ENCODE data around the gene NELFA.
"Not testable (repeated sequence)": the region's sequence is repeated elsewhere in the genome, so short reads cannot be mapped to it uniquely, and the experiment has no call there.

The NELFA gene

DNA sequence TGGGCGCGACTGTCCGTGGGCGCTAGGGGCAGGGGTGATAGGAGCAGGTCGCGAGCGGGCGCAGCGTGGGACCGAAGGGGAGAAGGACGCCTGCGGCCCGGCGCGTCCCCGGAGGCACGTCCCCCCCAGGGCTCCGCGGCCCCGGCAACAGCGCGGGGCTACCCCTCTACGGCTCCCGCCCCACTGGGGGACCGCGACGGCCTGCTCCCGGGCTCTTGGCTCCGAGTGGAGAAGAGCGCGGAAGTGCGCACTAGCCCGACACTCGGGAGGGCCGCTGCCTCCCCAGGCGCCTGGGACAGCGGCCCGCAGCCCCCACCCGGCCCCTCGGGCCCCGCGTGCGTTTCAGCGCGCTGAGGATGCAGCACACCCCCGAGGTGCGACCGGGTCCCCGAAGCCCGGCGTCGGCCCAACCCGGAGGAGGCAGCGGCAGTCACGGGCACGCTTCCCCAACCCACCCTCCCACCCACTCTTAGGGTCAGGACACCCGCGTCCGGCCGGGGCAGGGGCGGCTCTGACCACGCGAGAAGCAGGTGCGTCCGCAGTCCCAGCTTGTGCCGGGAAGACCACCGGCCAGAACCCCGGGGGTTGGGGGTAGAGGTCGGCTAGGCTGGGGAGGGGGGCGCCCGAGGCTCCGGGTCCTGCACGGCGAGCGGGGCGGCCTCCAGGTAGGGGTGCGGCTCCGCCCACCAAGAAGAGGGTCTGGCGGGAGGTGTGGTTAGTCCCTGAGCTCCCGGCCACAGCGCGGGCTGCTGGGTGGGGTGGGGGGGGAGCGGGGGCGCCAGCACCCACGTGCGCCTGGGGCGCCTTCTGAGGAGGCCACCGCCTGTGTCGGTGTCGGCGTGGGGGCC, 31.8 kb upstream of the NELFA start:
- DNase-seq (ENCODE audit: low read depth): no peak

DNA sequence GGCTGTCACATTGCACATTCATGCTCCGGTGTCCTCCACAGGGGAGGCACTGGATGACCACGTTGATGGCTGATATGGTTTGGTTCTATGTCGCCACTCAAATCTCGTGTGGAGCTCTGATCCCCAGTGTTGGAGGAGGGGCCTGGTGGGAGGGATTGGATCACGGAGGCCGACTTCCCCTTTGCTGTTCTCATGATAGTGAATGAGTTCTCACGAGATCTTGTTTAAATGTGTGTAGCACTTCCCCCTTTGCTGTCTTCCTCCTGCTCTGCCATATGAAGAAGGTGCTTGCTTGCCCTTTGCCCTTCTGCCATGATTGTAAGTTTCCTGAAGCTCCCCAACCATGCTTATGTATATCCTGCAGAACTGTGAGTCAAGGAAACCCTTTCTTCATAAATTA, 28.1 kb upstream of the NELFA start:
- DNase-seq (ENCODE audit: low read depth): no peak

DNA sequence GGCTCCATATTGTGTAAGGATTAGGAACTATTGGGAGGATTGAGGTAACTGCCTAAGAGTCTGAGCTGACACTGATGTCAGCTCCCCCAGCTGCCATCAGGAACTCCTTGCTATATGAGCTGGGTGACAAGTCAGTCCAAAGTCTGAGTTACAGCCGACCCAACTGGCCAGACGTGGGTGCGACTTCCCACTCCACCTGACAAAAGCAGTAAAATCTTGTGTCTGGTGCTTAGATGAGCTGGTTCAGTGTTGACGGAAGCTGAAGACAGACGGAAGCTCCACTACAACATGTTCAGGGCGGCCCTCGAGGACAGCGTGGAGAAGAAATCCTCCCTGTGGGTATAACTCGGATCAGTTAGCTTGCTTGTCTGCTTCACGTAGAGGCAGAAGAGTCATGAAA, 27.6 kb upstream of the NELFA start:
- DNase-seq (ENCODE audit: low read depth): no peak

DNA sequence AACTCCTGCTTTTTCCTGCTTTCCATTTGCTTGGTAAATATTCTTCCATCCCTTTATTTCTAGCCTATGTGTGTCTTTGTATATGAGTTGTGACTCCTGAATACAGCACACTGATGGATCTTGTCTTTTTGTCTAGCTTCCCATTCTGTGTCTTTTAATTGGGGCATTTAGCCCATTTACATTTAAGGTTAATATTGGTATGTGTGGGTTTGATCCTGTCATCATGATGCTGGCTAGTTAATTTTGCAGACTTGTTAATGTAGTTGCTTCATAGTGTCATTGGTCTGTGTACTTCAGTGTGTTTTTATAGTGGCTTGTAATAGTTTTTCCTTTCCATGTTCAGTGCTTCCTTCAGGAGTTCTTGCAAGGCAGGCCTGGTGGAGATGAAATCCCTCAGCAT, 22.4 kb upstream of the NELFA start:
- DNase-seq (ENCODE audit: low read depth): not testable (repeated sequence)

DNA sequence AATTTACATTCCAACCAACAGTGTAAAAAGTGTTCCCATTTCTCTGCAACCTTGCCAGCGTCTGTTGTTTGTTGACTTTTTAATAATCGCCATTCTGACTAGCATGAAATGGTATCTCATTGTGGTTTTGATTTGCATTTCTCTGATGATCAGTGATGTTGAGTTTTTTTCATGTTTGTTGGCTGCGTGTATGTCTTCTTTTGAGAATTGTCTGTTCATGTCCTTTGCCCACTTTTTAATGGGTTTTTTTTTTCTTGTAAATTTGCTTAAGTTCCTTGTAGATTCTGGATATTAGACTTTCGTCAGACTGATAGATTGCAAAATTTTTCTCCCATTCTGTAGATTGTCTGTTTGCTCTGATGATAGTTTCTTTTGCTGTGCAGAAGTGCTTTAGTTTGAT, 18.3 kb upstream of the NELFA start:
- not testable (repeated sequence) for DNase-seq (ENCODE audit: low read depth)

DNA sequence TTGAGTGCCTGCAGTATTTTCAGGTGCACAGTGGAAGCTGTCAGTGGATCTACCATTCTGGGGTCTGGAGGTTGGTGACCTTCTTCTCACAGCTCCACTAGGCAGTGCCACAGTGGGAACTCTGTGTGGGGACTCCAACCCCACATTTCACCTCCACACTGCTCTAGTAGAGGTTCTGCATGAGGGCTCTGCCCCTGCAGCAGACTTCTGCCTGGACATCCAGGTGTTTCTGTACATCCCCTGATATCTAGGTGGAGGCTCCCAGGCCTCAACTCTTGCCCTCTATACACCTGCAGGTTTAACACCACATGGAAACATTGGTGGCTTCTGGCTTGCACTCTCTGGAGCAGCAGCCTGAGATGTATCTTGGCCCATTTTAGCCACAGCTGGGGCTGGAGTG, 17.0 kb upstream of the NELFA start:
- DNase-seq (ENCODE audit: low read depth): no peak

DNA sequence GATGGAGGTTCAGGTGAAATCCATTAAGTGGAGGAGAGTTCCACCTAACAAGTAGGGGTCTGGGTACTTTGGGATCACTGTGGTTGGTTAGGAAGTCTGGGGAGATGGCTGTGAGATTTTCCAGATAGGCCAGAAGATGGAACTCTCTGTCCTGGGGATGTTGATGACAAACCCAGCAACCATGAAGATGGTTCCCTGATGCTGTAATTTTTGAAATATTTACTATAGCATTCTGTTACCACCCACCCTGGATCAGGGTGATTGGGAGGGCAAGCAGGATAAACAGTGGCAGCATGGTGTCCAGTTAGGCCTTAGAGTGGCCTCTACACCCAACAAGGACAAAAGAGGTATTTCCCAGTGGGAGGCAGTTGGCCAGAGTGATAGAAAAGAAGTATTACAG, 15.9 kb upstream of the NELFA start:
- DNase-seq (ENCODE audit: low read depth): no peak

DNA sequence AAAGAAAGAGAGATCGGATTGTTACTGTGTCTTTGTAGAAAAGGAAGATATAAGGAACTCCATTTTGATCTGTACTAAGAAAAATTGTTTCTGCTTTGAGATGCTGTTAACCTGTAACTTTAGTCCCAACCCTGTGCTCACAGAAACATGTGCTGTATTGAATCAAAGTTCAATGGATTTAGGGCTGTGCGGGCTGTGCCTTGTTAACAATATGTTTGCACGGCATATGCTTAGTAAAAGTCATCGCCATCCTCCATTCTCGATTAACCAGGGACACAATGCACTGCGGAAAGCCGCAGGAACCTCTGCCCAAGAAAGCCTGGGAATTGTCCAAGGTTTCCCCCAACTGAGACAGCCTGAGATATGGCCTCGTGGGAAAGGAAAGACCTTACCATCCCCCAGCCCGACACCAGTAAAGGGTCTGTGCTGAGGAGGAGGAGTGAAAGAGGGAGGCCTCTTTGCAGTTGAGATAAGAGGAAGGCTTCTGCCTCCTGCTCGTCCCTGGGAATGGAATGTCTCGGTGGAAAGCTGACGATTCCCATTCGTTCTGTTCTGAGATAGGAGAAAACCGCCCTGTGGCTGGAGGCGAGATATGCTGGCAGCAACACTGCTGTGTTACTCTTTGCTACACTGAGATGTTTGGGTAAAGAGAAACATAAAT, 12.7 kb upstream of the NELFA start:
- DNase-seq (ENCODE audit: low read depth): not testable (repeated sequence)

DNA sequence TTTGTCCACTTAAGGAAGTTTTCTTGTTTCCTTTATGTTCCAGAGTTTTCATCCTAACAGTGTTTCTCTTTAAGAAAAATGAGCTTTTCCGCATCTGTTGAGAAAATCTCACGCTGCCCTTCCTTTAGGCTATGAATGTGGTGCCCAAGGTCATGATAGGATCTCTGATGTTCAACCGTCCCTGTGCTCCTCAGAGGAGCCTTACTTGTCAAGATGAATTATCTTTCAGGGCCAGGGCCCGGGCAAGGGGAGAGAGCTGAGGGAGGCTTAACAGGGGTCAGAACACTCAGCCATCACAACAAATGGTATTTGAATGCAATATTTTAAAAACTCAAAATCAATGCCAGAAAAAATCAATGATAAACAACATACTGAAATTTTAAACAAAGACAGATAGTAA, 6.2 kb upstream of the NELFA start:
- DNase-seq (ENCODE audit: low read depth): no peak

DNA sequence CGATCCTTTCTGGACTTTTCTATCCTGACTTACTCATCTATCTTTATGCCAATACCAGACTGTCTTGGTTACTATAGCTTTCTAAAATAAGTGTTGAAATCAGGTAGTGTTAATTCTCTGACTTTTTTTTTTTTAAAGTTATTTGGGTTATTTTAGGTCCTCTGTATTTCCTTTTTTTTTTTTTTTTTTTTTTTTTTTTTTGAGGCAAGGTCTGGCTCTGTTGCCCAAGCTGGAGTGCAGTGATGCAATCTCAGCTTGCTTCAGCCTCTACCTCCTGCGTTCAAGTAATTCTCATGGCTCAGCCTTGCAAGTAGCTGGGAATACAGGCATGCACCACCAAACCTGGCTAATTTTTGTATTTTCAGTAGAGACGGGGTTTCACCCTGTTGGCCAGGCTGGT, 2.8 kb upstream of the NELFA start:
- DNase-seq (ENCODE audit: low read depth): no peak

DNA sequence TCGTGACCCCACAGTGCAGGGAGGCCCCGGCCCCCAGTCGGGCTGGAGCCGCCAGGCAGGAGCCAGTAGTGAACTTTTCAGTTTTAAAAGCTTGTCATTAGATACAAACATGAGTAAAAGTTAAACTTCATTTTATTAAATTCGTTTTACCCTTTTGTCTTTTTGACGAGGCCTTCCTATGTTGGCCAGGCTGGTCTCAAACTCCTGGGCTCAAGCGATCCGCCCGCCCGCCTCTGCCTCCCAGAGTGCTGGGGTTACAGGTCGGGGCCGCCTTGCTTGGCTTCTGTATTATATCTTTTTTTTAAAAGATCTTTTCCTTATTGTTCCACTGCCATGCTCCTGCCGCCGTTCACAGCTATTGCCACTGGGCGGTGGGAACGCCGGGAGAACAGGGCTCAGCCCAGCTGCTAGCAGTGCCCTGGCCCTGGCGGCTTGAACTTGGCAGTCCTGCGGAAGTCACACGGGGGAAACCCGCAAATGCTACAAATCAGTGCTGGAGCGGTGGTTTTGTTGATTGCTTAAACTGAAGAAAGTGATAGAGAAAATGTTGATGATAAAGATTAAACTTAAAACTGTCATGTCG, 968 bp upstream of the NELFA start:
- DNase-seq (ENCODE audit: low read depth): peak; percentile 21

DNA sequence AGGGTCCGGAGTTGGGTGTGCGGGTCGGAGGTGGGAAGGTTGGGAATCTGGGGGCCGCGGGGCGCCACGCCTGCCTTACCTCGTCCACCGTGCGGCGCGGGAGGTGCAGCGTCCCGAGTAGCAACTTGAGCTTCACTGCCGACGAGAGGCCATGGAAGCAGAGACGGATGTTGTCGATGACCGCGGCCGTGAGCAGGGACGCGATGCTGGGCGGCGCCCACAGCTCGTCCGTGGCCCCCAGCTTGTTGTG, 178 bp downstream of the NELFA start:
- no peak for DNase-seq (ENCODE audit: low read depth)

DNA sequence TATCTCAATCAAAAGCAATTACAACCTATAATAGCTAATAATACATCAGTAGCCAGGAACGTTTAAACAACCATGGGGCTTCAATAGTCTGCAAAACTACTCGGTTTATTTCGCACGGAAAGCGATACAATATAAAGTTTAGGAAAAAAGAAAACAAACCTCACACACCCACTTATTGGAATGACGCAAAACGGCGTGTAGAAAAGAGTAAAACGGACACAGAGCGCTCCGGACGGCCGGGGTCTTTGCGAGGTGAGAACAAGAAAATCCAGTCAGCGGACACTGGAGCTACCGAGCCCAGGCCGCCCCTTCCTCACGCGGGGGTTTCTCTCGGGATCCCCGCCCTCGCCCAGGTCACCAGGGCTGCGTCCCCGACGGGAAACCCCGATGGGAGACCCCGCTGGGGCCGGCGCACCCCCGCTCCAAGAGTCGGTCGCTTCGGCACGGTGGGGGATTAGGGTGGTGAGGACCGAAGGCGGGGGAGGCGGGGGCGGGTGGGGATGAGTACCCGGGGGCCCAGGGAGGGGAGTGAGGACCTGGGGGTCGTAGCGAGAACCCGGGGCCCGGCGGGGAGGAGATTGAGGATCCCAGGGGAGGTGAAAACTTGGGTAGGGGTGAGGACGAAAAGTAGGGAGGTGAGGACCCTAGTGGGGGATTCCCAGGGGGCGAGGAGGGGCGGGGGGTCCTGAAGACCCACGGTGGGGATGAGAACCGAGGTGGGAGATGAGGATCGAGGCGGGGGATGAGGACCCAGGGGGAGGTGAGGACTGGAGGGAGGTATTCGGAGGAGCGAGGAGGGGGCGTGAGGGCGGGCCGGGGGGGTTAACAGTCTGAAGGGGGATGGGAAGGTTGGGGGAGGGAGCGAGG, 737 bp downstream of the NELFA start:
- DNase-seq (ENCODE audit: low read depth): no peak

DNA sequence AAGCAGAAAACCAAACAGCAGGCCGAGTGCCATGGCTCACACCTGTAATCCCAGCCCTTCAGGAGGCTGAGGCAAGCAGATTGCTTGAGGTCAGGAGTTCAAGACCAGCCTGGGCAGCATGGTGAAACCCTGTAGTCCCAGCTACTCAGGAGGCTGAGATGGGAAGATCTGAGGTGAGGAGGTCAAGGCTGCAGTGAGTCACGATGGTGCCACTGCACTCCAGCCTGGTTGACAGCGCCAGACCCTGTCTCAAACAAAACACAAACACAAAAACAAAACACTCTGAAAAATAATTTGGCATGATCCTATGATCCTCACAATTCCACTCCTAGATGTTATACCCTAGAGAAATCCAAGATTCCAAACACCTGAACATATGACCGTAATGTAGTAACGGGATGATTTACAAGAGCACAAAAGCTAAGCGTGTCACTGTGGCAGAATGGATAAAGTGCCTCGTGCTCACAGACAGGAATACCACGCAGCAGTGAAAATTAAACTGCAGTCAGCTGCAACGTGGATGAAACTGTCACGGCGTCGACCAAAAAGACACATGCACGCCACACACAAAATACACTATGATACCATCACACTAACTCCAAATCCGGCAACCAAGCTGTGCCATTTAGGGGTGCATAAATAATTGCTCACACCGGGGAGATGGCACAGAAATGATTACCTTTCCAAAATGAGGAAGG, 1.7 kb downstream of the NELFA start:
- DNase-seq (ENCODE audit: low read depth): no peak

DNA sequence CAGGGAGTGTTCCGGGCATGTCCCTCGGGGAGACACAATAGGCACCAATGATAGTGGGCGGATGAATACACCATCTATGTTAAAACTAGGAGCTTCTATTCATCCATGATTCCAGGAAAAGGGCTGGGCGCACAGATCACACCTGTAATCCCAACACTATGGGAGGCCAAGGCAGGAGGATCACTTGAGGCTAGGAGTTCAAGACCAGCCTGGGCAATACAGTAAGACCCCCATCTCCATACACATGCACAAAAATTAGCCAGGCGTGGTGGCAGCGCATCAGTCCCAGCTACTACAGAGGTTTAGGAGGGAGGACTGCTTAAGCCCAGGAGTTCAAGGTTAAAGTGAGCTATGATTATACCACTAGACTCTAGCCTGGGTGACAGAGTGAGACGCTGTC, 2.4 kb downstream of the NELFA start:
- DNase-seq (ENCODE audit: low read depth): no peak

DNA sequence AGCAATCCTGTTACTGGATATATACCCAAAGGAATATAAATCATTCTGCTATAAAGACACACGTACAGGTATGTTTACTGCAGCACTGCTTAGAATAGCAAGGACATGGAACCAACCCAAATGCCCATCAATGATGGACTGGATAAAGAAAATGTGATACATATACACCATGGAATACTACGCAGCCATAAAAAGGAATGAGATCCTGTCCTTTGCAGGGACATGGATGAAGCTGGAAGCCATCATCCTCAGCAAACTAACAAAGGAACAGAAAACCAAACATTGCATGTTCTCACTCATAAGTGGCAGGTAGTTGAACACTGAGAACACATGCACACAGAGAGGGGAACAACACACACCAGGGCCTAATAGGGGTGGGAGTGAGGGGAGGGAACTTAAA, 5.4 kb downstream of the NELFA start:
- DNase-seq (ENCODE audit: low read depth): not testable (repeated sequence)

DNA sequence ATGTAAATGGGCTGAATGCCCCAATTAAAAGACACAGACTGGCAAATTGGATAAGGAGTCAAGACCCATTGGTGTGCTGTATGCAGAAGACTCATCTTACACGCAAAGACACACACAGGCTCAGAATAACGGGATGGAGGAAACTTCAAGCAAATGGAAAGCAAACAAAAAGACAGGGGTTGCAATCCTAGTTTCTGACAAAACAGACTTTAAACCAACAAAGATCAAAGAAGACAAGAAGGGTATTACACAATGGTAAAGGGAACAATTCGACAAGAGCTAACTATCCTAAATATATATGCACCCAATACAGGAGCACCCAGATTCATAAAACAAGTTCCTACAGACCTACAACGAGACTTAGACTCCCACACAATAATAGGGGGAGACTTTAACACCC, 9.5 kb downstream of the NELFA start:
- not testable (repeated sequence) for DNase-seq (ENCODE audit: low read depth)

DNA sequence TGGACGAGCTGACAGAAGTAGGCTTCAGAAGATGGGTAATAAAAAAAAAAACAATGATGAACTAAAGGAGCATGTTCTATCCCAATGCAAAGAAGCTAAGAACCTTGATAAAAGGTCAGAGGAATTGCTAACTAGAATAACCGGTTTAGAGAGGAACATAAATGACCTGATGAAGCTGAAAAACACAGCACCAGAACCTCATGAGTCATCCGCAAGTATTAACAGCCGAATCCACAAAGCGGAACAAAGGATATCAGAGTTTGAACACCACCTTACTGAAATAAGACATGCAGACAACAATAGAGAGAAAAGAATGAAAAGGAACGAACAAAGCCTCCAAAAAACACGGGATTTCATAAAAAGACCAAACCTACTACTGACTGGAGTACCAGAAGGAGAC, 10.5 kb downstream of the NELFA start:
- no peak for DNase-seq (ENCODE audit: low read depth)

DNA sequence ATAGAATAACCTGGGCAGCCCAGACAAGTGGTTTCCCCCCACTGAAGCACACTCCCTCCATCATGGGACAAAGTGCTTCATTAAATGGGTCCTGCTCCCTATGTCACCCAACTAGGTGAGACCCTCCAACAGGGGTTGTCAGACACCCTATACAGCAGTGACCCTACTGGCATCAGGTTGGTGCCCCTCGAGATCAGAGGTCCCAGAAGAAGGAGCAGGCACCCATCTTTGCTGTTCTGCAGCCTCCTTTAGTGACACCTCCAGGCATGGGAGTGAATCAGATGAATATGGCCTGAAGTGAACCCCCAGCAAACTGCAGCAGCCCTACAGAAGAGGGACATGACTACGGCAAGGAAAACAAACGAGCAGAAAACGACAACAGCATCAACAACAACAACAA, 11.1 kb downstream of the NELFA start:
- DNase-seq (ENCODE audit: low read depth): no peak

DNA sequence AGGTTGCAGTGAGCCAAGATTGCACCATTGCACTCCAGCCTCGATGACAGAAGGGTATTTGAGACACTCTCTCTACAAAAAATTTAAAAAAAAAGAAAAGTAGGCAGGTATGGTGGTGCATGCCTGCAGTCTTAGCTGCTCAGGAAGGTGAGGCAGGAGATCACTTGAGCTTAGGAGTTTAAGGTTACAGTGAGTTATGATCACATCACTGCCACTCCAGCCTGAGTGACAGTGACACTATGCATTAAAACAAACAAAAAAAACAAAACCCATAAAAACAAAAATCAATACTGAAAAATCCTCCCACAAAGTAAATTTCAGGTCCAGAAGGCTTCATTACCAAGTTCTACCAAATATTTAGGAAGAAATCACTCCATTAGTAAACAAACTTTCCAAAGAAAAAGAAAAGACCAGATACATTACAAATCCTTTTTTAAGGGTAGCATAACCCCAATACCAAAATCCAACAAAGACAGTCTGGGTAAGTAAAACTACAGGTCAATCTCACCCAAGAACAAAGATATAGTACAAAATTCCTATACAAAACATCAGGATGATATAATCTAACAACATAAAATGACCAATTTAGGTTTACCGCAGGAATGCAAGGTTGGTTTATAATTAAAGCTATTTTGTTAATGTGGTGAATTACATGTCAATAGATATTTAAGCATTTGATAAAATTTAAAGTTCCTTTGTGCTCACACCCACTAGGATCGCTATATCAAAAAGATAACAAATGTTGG, 11.7 kb downstream of the NELFA start:
- DNase-seq (ENCODE audit: low read depth): no peak

DNA sequence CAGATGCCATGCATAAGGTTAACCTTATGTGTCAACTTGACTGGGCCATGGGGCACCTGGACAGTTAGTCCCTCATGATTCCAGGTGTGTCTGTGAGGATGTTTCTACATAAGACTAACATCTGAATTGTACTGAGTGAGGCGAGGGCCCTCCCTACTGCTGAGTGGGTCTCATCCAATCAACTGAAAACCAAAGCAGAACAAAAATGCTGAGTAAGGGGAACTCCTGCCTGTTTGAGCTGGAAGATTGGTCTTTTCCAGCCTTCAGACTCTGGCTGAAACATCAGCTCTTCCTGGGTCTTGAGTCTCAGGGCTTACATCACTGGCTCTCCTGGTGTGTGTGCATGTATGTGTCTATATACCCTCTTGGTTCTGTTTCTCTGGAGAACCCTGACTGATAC, 13.8 kb downstream of the NELFA start:
- DNase-seq (ENCODE audit: low read depth): no peak

All from fibroblast of the conjunctiva (primary cell).